ENCODE results near the gene MBLAC2. TPM values are rescaled to one million over a fixed set of nuclear protein-coding genes. Genes with fewer than 3 reads are reported as not detected.
A peak's percentile ranks its signal among the peaks of the same experiment; 100 is the strongest.

Gene MBLAC2
- polyA plus RNA-seq = 2.5 to 4.6 TPM (median 3.7 TPM) in 3 replicates
- 1.4 TPM for polyA plus RNA-seq (2011; ENCODE audit: low read depth)
- polyA plus RNA-seq (2011; cell fraction: cytosol; rRNA removed) = 2.2 and 3.6 TPM in 2 replicates
- polyA plus RNA-seq (2011; cell fraction: nucleus; rRNA removed) = 4.2 and 4.9 TPM in 2 replicates
- polyA plus RNA-seq (2012; ENCODE audit: low replicate concordance) = 2.5 and 3.5 TPM in 2 replicates
- polyA minus RNA-seq = 2.3 to 4.0 TPM (median 2.4 TPM) in 3 replicates
- 4.6 TPM for polyA minus RNA-seq (2011; cell fraction: cytosol; rRNA and poly(A)+ RNA removed)
- 5.3 and 7.3 TPM in 2 replicates for polyA minus RNA-seq (2011; cell fraction: nucleus; rRNA and poly(A)+ RNA removed)

- peak; percentile 36 for FAIRE-seq
- peak within 1 kb of the TSS; percentile 92 for H3K4me2 ChIP-seq (ENCODE audit: control insufficient read depth, extremely low read depth, insufficient read depth, low read depth, low read length)
- peaks cover 38% of the 10 kb centered on the region for H3K79me2 ChIP-seq (ENCODE audit: control insufficient read depth, insufficient read depth, low read length)
These were observed at the start of gene MBLAC2, which contains the start of gene POLR3G for GRCh38 chr5:90474235-90475107. Gene MBLAC2 (minus strand): TSS chr5:90474771. CDS start chr5:90474292, 479 bp downstream. Gene POLR3G (plus strand): TSS chr5:90474864. CDS start chr5:90485568, 10,704 bp downstream.

GRCh38 chr5:90519081-90519480 lies 44.5 kb upstream of the MBLAC2 start:
- H3K27ac ChIP-seq (ENCODE audit: control insufficient read depth, insufficient read depth, low read length) = no peak overlapping the region
- no peaks in the 10 kb centered on the region for H3K9me3 ChIP-seq (ENCODE audit: control insufficient read depth, low read depth, low read length)
- dilution Hi-C loops (cut with MboI; ENCODE audit: extremely low pct_ligation_motif_present, low sequenced_read_pairs) = no loop called here
- no peak overlapping the region for H3K4me3 ChIP-seq (ENCODE audit: control insufficient read depth in 2 of 3, extremely low read depth in 1 of 3, insufficient read depth in 2 of 3, low read depth in 1 of 3, low read length in 3 of 3)
- H3K4me1 ChIP-seq (ENCODE audit: control insufficient read depth, extremely low read depth, insufficient read depth, low read length) = peaks cover 8% of the 10 kb centered on the region
- peaks cover 2 to 6% of the 10 kb centered on the region in 2 experiments for H3K36me3 ChIP-seq (ENCODE audit: control insufficient read depth in 2 of 2, extremely low read depth in 1 of 2, insufficient read depth in 2 of 2, low read length in 2 of 2)
- H3K79me2 ChIP-seq (ENCODE audit: control insufficient read depth, insufficient read depth, low read length) = peaks cover 4% of the 10 kb centered on the region
- H2AFZ ChIP-seq (ENCODE audit: control insufficient read depth, low read length) = no peak overlapping the region
- no peaks in the 10 kb centered on the region for H3K9me1 ChIP-seq (ENCODE audit: control insufficient read depth, extremely low read depth, insufficient read depth, low read length)
- H3K27me3 ChIP-seq (ENCODE audit: control insufficient read depth, extremely low read depth, insufficient read depth, low read length) = no peaks in the 10 kb centered on the region
- H3K4me2 ChIP-seq (ENCODE audit: control insufficient read depth, extremely low read depth, insufficient read depth, low read depth, low read length) = no peak overlapping the region
- DNase-seq (ENCODE audit: low read depth, low spot score) (no peak), FAIRE-seq (no peak)
- no peaks in the 10 kb centered on the region for H4K20me1 ChIP-seq (ENCODE audit: control insufficient read depth, extremely low read depth, insufficient read depth, low read length)
- H3K9ac ChIP-seq (ENCODE audit: control insufficient read depth, extremely low read depth, insufficient read depth, low read length) = no peak overlapping the region
- TF ChIP-seq CTCF (optimal IDR thresholded peaks at IDR 0.05 in 1 of 3, IDR thresholded peaks at IDR 0.05 in 1 of 3, conservative IDR thresholded peaks at IDR 0.05 in 1 of 3; ENCODE audit: extremely low read depth in 1 of 3, insufficient read depth in 2 of 3, low read length in 3 of 3) = no peak
- TF ChIP-seq EZH2 (IDR thresholded peaks at IDR 0.05; ENCODE audit: low read length) = no peak

More at GRCh38 chr5:90474235-90475107, at the start of gene MBLAC2, which contains the start of gene POLR3G:
- H2AFZ ChIP-seq (ENCODE audit: control insufficient read depth, low read length) = peak within 1 kb of the TSS; percentile 99
- TF ChIP-seq EZH2 (IDR thresholded peaks at IDR 0.05; ENCODE audit: low read length) (no peak), CTCF (optimal IDR thresholded peaks at IDR 0.05 in 1 of 3, IDR thresholded peaks at IDR 0.05 in 1 of 3, conservative IDR thresholded peaks at IDR 0.05 in 1 of 3; ENCODE audit: extremely low read depth in 1 of 3, insufficient read depth in 2 of 3, low read length in 3 of 3) (peak; percentile 25 to 65 (median 30))
- peak within 1 kb of the TSS; percentile 70 to 98 (median 94) for H3K4me3 ChIP-seq (ENCODE audit: control insufficient read depth in 2 of 3, extremely low read depth in 1 of 3, insufficient read depth in 2 of 3, low read depth in 1 of 3, low read length in 3 of 3)
- H3K27me3 ChIP-seq (ENCODE audit: control insufficient read depth, extremely low read depth, insufficient read depth, low read length) = no peaks in the 10 kb centered on the region
- peak; percentile 30 for DNase-seq (ENCODE audit: low read depth, low spot score)
- dilution Hi-C loops (cut with MboI; ENCODE audit: extremely low pct_ligation_motif_present, low sequenced_read_pairs) = no loop called here
- H3K36me3 ChIP-seq (ENCODE audit: control insufficient read depth in 2 of 2, extremely low read depth in 1 of 2, insufficient read depth in 2 of 2, low read length in 2 of 2) = no peaks in the 10 kb centered on the region
- peak within 1 kb of the TSS; percentile 83 for H3K27ac ChIP-seq (ENCODE audit: control insufficient read depth, insufficient read depth, low read length)
- peaks cover 7% of the 10 kb centered on the region for H3K4me1 ChIP-seq (ENCODE audit: control insufficient read depth, extremely low read depth, insufficient read depth, low read length)
- no peaks in the 10 kb centered on the region for H4K20me1 ChIP-seq (ENCODE audit: control insufficient read depth, extremely low read depth, insufficient read depth, low read length)
- peak within 1 kb of the TSS; percentile 89 for H3K9ac ChIP-seq (ENCODE audit: control insufficient read depth, extremely low read depth, insufficient read depth, low read length)
- H3K9me1 ChIP-seq (ENCODE audit: control insufficient read depth, extremely low read depth, insufficient read depth, low read length) = no peaks in the 10 kb centered on the region
- H3K9me3 ChIP-seq (ENCODE audit: control insufficient read depth, low read depth, low read length) = no peaks in the 10 kb centered on the region
